ENCODE results near the gene ANKHD1. TPM values are rescaled to one million over a fixed set of nuclear protein-coding genes. Genes with fewer than 3 reads are reported as not detected.
"Not testable (repeated sequence)": the region's sequence is repeated elsewhere in the genome, so short reads cannot be mapped to it uniquely, and the experiment has no call there.

ANKHD1 gene
- total and polyA plus RNA-seq, 2 donors from 2014 or later: 26.4 to 130 TPM

- FAIRE-seq (peak; percentile 63), DNase-seq (no peak)
- intact Hi-C loops (cut with DNase I): no loop called here
These were observed 28.1 kb downstream of the ANKHD1 start for GRCh38 chr5:140429724-140430123.

GRCh38 chr5:140432212-140432611 lies 30.6 kb downstream of the ANKHD1 start:
- Histone ChIP-seq H3K36me3 (ENCODE audit: control insufficient read depth in 2 of 3, insufficient read depth in 3 of 3, low read length in 3 of 3) (peaks cover 0 to 4% (median 4%) of the 10 kb centered on the region in 3 donors), H3K9me3 (ENCODE audit: control insufficient read depth in 2 of 3, insufficient read depth in 1 of 3, low read length in 3 of 3) (no peaks in the 10 kb centered on the region), H3K4me1 (ENCODE audit: control insufficient read depth in 2 of 3, insufficient read depth in 2 of 3, low read depth in 1 of 3, low read length in 3 of 3) (peaks cover 0 to 6% (median 0%) of the 10 kb centered on the region in 3 donors), H3K9ac (ENCODE audit: low read length in 3 of 3) (no peak overlapping the region), H3K27me3 (ENCODE audit: control insufficient read depth, insufficient read depth, low read length) (no peaks in the 10 kb centered on the region), H3K27ac (ENCODE audit: low read depth in 2 of 2, low read length in 2 of 2) (no peak overlapping the region), H3K4me3 (ENCODE audit: low read length in 3 of 3) (no peak overlapping the region)
- TF ChIP-seq, protein P1, sequence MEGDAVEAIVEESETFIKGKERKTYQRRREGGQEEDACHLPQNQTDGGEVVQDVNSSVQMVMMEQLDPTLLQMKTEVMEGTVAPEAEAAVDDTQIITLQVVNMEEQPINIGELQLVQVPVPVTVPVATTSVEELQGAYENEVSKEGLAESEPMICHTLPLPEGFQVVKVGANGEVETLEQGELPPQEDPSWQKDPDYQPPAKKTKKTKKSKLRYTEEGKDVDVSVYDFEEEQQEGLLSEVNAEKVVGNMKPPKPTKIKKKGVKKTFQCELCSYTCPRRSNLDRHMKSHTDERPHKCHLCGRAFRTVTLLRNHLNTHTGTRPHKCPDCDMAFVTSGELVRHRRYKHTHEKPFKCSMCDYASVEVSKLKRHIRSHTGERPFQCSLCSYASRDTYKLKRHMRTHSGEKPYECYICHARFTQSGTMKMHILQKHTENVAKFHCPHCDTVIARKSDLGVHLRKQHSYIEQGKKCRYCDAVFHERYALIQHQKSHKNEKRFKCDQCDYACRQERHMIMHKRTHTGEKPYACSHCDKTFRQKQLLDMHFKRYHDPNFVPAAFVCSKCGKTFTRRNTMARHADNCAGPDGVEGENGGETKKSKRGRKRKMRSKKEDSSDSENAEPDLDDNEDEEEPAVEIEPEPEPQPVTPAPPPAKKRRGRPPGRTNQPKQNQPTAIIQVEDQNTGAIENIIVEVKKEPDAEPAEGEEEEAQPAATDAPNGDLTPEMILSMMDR (IDR thresholded peaks at IDR 0.05; ENCODE audit: borderline replicate concordance, extremely low read depth, insufficient read depth): no peak
- FAIRE-seq (no peak), DNase-seq (no peak)
- intact Hi-C loops (cut with DNase I): no loop called here

More at GRCh38 chr5:140429724-140430123, 28.1 kb downstream of the ANKHD1 start:
- Histone ChIP-seq H3K9me3 (ENCODE audit: control insufficient read depth in 2 of 3, insufficient read depth in 1 of 3, low read length in 3 of 3) (no peaks in the 10 kb centered on the region), H3K27ac (ENCODE audit: low read depth in 2 of 2, low read length in 2 of 2) (no peak overlapping the region), H3K9ac (ENCODE audit: low read length in 3 of 3) (no peak overlapping the region), H3K4me1 (ENCODE audit: control insufficient read depth in 2 of 3, insufficient read depth in 2 of 3, low read depth in 1 of 3, low read length in 3 of 3) (peaks cover 0 to 6% (median 0%) of the 10 kb centered on the region in 3 donors), H3K4me3 (ENCODE audit: low read length in 3 of 3) (peak overlapping the region in 1 of 3 donors; percentile 24), H3K27me3 (ENCODE audit: control insufficient read depth, insufficient read depth, low read length) (no peaks in the 10 kb centered on the region), H3K36me3 (ENCODE audit: control insufficient read depth in 2 of 3, insufficient read depth in 3 of 3, low read length in 3 of 3) (no peaks in the 10 kb centered on the region)
- TF ChIP-seq, protein P1 (IDR thresholded peaks at IDR 0.05; ENCODE audit: borderline replicate concordance, extremely low read depth, insufficient read depth): no peak

- Histone ChIP-seq H3K4me3 (ENCODE audit: low read length in 3 of 3) (no peak overlapping the region), H3K36me3 (ENCODE audit: control insufficient read depth in 2 of 3, insufficient read depth in 3 of 3, low read length in 3 of 3) (peaks cover under 1 to 4% (median 4%) of the 10 kb centered on the region in 3 donors), H3K4me1 (ENCODE audit: control insufficient read depth in 2 of 3, insufficient read depth in 2 of 3, low read depth in 1 of 3, low read length in 3 of 3) (peaks cover 0 to 6% (median 0%) of the 10 kb centered on the region in 3 donors), H3K9me3 (ENCODE audit: control insufficient read depth in 2 of 3, insufficient read depth in 1 of 3, low read length in 3 of 3) (no peaks in the 10 kb centered on the region), H3K27me3 (ENCODE audit: control insufficient read depth, insufficient read depth, low read length) (no peaks in the 10 kb centered on the region), H3K27ac (ENCODE audit: low read depth in 2 of 2, low read length in 2 of 2) (no peak overlapping the region), H3K9ac (ENCODE audit: low read length in 3 of 3) (no peak overlapping the region)
- FAIRE-seq (no peak), DNase-seq (no peak)
- TF ChIP-seq, protein P1 (IDR thresholded peaks at IDR 0.05; ENCODE audit: borderline replicate concordance, extremely low read depth, insufficient read depth): no peak
- intact Hi-C loops (cut with DNase I): no loop called here
These were observed 31.3 kb downstream of the ANKHD1 start for GRCh38 chr5:140432916-140433315.

DNA sequence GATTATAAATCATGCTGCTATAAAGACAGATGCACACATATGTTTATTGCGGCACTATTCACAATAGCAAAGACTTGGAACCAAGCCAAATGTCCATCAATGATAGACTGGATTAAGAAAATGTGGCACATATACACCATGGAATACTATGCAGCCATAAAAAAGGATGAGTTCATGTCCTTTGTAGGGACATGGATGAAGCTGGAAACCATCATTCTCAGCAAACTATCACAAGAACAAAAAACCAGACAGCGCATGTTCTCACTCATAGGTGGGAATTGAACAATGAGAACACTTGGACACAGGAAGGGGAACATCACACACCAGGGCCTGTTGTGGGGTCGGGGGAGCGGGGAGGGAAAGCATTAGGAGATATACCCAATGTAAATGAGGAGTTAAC lies 55.7 kb downstream of the ANKHD1 start:
- DNase-seq; H3K4me1 ChIP-seq (ENCODE audit: control insufficient read depth in 2 of 3, insufficient read depth in 2 of 3, low read depth in 1 of 3, low read length in 3 of 3); H3K9ac ChIP-seq (ENCODE audit: low read length in 3 of 3); H3K4me3 ChIP-seq (ENCODE audit: low read length in 3 of 3); H3K27me3 ChIP-seq (ENCODE audit: control insufficient read depth, insufficient read depth, low read length); FAIRE-seq; H3K9me3 ChIP-seq (ENCODE audit: control insufficient read depth in 2 of 3, insufficient read depth in 1 of 3, low read length in 3 of 3); H3K27ac ChIP-seq (ENCODE audit: low read depth in 2 of 2, low read length in 2 of 2); H3K36me3 ChIP-seq (ENCODE audit: control insufficient read depth in 2 of 3, insufficient read depth in 3 of 3, low read length in 3 of 3); intact Hi-C loops (cut with DNase I): not testable (repeated sequence)
